RWPE2 (cell line): Measurements from ENCODE around the gene APOBEC3B.
"Not testable (repeated sequence)": the region's sequence is repeated elsewhere in the genome, so short reads cannot be mapped to it uniquely, and the experiment has no call there.

ENCODE experiments used
- ATAC-seq: fragments of 200-7000 bp; cut with Tn5 transposase; 3 replicates; pipeline ENCODE4 v1.9.1; 2021; ENCODE audit warnings: low read depth
- DNase-seq: peaks from one replicate; pipeline ENCODE4 v3.0.0-alpha.2; 2020; ENCODE audit warnings: low spot score
- H3K27ac ChIP-seq: fragments of 450-650 bp; 2 replicates; pipeline ENCODE4 v1.5.1; 2017; ENCODE audit warnings: mild to moderate bottlenecking; ENCODE audit not compliant: poor library complexity, severe bottlenecking
- H3K27me3 ChIP-seq: fragments of 250-450 bp; sonication (Bioruptor Pico); 2 replicates; pipeline ENCODE4 v1.5.1; 2021; ENCODE audit warnings: mild to moderate bottlenecking, moderate library complexity; ENCODE audit not compliant: insufficient read depth, poor library complexity, severe bottlenecking
- H3K36me3 ChIP-seq: fragments of 250-450 bp; sonication (Bioruptor Pico); 2 replicates; pipeline ENCODE4 v1.5.1; 2020; ENCODE audit warnings: low read depth, mild to moderate bottlenecking, moderate library complexity
- H3K4me1 ChIP-seq: fragments of 250-450 bp; sonication (Bioruptor Pico); 2 replicates; pipeline ENCODE4 v1.5.1; 2021; ENCODE audit warnings: mild to moderate bottlenecking, moderate library complexity; ENCODE audit not compliant: insufficient read depth, poor library complexity, severe bottlenecking
- H3K4me3 ChIP-seq: fragments of 250-450 bp; sonication (Bioruptor Pico); 2 replicates; pipeline ENCODE4 v1.5.1; 2021; ENCODE audit warnings: mild to moderate bottlenecking, moderate library complexity; ENCODE audit not compliant: severe bottlenecking
- H3K9me3 ChIP-seq: fragments of 250-450 bp; sonication (Bioruptor Pico); 2 replicates; pipeline ENCODE4 v1.5.1; 2021; ENCODE audit warnings: mild to moderate bottlenecking, moderate library complexity; ENCODE audit not compliant: severe bottlenecking
- TF ChIP-seq, protein P1 (sequence below): fragments of 450-650 bp; IDR thresholded peaks from one replicate; pipeline ENCODE4 v1.5.1; 2017; ENCODE audit warnings: mild to moderate bottlenecking, moderate library complexity; ENCODE audit not compliant: poor library complexity, severe bottlenecking

The APOBEC3B gene

DNA sequence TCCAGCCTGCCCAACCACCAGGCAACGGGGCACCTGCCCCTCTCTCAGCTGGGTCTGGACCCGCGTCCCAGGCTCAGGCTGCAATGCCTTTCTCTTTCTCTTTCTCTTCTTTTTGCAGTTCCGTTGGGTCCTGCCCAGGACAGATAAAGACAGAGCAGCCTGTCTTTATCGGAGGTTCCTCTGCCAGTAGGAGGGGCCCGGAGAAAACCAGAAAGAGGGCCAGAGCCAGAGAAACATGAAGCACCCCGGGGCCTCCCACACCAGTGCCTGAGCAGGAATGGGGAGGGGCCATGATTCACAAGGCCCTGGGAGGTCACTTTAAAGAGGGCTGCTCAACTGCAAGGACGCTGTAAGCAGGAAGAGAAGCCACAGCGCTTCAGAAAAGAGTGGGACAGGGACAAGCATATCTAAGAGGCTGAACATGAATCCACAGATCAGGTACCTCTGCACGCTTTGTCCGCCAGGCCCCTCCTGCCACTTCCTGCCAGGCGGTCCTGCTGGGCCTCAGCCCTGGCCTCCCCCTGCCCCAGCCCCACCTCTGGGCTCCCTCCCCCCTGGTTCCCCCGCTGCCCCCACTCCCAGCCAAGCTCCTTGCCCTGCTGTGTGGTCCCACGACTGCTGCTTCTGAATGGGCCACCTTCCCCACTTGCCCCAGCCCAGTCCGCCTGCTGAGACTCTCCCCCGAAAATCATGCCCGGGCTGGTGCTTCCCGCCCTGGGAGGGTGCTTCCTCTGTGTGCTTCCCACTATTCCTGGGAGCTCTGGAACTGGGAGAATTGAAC lies 32.0 kb downstream of the APOBEC3B start, which contains the start of gene APOBEC3C:
Gene APOBEC3C (plus strand): TSS at position 316 of the 781 bp plus-strand sequence. CDS start 106 bp downstream, at position 422.
- no peaks in the 10 kb centered on the region for H3K9me3 ChIP-seq
- ATAC-seq (peak; percentile 98), DNase-seq (peak; percentile 82)
- peak within 1 kb of the TSS; percentile 37 for H3K4me3 ChIP-seq
- peaks cover 16% of the 10 kb centered on the region; the same call in 1 of the 2 replicates for H3K36me3 ChIP-seq
- TF ChIP-seq, protein P1, sequence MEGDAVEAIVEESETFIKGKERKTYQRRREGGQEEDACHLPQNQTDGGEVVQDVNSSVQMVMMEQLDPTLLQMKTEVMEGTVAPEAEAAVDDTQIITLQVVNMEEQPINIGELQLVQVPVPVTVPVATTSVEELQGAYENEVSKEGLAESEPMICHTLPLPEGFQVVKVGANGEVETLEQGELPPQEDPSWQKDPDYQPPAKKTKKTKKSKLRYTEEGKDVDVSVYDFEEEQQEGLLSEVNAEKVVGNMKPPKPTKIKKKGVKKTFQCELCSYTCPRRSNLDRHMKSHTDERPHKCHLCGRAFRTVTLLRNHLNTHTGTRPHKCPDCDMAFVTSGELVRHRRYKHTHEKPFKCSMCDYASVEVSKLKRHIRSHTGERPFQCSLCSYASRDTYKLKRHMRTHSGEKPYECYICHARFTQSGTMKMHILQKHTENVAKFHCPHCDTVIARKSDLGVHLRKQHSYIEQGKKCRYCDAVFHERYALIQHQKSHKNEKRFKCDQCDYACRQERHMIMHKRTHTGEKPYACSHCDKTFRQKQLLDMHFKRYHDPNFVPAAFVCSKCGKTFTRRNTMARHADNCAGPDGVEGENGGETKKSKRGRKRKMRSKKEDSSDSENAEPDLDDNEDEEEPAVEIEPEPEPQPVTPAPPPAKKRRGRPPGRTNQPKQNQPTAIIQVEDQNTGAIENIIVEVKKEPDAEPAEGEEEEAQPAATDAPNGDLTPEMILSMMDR: peak; percentile 33
- no peaks in the 10 kb centered on the region for H3K4me1 ChIP-seq
- H3K27ac ChIP-seq: peak within 1 kb of the TSS; percentile 64
- H3K27me3 ChIP-seq: no peaks in the 10 kb centered on the region

DNA sequence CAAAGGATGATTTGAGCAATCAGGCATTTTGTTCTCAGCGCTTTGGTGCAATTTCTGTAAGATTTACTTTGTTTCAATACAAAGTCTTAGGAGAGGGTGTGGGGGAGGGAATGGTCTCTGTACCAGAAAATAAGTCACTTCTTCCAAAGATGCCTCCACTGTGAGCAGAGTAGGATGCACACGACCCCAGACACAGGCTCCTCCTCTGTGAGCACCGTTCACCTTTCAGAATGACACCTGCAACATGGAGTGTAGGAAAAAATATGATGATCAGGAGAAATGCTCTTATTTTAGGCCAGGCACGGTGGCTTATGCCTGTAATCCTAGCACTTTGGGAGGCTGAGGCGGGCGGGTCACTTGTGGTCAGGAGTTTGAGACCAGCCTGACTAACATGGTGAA lies 32.6 kb downstream of the APOBEC3B start:
- not testable (repeated sequence) for H3K4me1 ChIP-seq, H3K27me3 ChIP-seq, DNase-seq, H3K9me3 ChIP-seq
- H3K4me3 ChIP-seq: peak overlapping the region; percentile 37
- H3K36me3 ChIP-seq: peaks cover 18% of the 10 kb centered on the region; the same call in 1 of the 2 replicates
- ATAC-seq: peak; percentile 27; the same call in 1 of the 3 replicates
- peak overlapping the region; percentile 64 for H3K27ac ChIP-seq

DNA sequence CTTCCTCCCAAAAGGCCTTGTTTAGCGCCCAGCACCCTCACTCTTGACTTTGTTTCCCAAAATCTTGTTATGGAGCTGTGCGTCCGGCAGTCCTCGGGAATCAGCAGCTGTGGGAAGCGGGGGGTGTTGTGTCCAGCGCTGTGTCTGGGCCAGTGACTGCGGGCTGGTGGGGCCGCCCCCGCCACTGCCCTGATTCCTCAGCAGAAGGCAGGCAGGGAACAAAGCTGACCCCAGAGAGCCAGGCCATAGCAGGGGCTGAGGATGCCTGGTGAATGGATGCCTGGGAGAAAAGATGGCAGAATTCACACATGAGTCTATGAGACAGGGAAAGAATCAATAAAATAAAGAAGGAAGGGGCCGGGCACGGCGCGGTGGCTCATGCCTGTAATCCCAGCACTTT lies 34.4 kb downstream of the APOBEC3B start:
- peaks cover 18% of the 10 kb centered on the region; the same call in 1 of the 2 replicates for H3K36me3 ChIP-seq
- no peak overlapping the region for H3K4me3 ChIP-seq
- no peaks in the 10 kb centered on the region for H3K9me3 ChIP-seq
- H3K27me3 ChIP-seq: no peaks in the 10 kb centered on the region
- TF ChIP-seq, protein P1: no peak
- ATAC-seq (no peak), DNase-seq (no peak)
- H3K4me1 ChIP-seq: no peaks in the 10 kb centered on the region
- no peak overlapping the region for H3K27ac ChIP-seq

GRCh38 chr22:39017596-39018365 lies 35.6 kb downstream of the APOBEC3B start:
- Histone ChIP-seq H3K27ac (no peak overlapping the region), H3K9me3 (no peaks in the 10 kb centered on the region), H3K4me1 (no peaks in the 10 kb centered on the region), H3K4me3 (no peak overlapping the region), H3K27me3 (no peaks in the 10 kb centered on the region), H3K36me3 (peaks cover 18% of the 10 kb centered on the region; the same call in 1 of the 2 replicates)
- ATAC-seq (no peak), DNase-seq (no peak)
- TF ChIP-seq, protein P1: no peak

- not testable (repeated sequence) for H3K9me3 ChIP-seq, H3K4me1 ChIP-seq, H3K27ac ChIP-seq, DNase-seq, H3K4me3 ChIP-seq, H3K27me3 ChIP-seq
- H3K36me3 ChIP-seq: peaks cover 18% of the 10 kb centered on the region; the same call in 1 of the 2 replicates
- ATAC-seq: 0 out of 3 replicates have a peak, but pooled peaks have one; percentile 29
Measured at GRCh38 chr22:39020021-39020651, 38.0 kb downstream of the APOBEC3B start.
